Endothelial cell (in vitro differentiated cells): ENCODE measurements around the gene TFE3. TPM values are rescaled to one million over a fixed set of nuclear protein-coding genes. Genes with fewer than 3 reads are reported as not detected.
A peak's percentile ranks its signal among the peaks of the same experiment; 100 is the strongest.

Source experiments
- DNase-seq: peaks from one replicate; pipeline ENCODE4 v3.0.0; 2021; ENCODE audit warnings: low spot score
- H3K27ac Mint-ChIP-seq: one replicate; pipeline ENCODE4 v1.8.0; 2021; ENCODE audit warnings: mixed read lengths, inconsistent platforms; ENCODE audit not compliant: unreplicated experiment
- H3K27me3 Mint-ChIP-seq: one replicate; pipeline ENCODE4 v1.8.0; 2021; ENCODE audit warnings: mild to moderate bottlenecking, moderate library complexity, mixed read lengths, inconsistent platforms; ENCODE audit not compliant: unreplicated experiment
- H3K36me3 Mint-ChIP-seq: one replicate; pipeline ENCODE4 v1.8.0; 2021; ENCODE audit warnings: mild to moderate bottlenecking, low read depth, mixed read lengths, inconsistent platforms; ENCODE audit not compliant: unreplicated experiment
- H3K4me1 Mint-ChIP-seq: one replicate; pipeline ENCODE4 v1.8.0; 2021; ENCODE audit warnings: mild to moderate bottlenecking, mixed read lengths, inconsistent platforms; ENCODE audit not compliant: unreplicated experiment
- H3K4me3 Mint-ChIP-seq: one replicate; pipeline ENCODE4 v1.8.0; 2021; ENCODE audit warnings: mild to moderate bottlenecking, mixed read lengths, inconsistent platforms; ENCODE audit not compliant: unreplicated experiment
- H3K9me3 Mint-ChIP-seq: one replicate; pipeline ENCODE4 v1.8.0; 2021; ENCODE audit warnings: mixed read lengths, inconsistent platforms; ENCODE audit not compliant: unreplicated experiment
- total RNA-seq: library from RNA; stranded (reverse); fragmentation: NEBNext Ultra II Directional; extraction: Animal tissue kit (Norgen Biotek cat#: 25700); gene quantifications from one replicate; pipeline ENCODE4 v1.2.1, GENCODE V29; 2021; ENCODE audit not compliant: unreplicated experiment
- TF ChIP-seq, protein P1 (sequence below): fragments of 200-600 bp; sonication (generic); IDR thresholded peaks from one replicate; pipeline ENCODE4 v1.5.0; 2021; ENCODE audit warnings: antibody characterized with exemption; ENCODE audit not compliant: unreplicated experiment

TFE3 gene
- total RNA-seq, 1 donor from 2014 or later = 31.0 TPM

- peaks cover 8% of the 10 kb centered on the region for H3K27me3 Mint-ChIP-seq
- H3K27ac Mint-ChIP-seq = no peak overlapping the region
- peaks cover 27% of the 10 kb centered on the region for H3K4me1 Mint-ChIP-seq
- H3K36me3 Mint-ChIP-seq = peaks cover 20% of the 10 kb centered on the region
- TF ChIP-seq, protein P1, sequence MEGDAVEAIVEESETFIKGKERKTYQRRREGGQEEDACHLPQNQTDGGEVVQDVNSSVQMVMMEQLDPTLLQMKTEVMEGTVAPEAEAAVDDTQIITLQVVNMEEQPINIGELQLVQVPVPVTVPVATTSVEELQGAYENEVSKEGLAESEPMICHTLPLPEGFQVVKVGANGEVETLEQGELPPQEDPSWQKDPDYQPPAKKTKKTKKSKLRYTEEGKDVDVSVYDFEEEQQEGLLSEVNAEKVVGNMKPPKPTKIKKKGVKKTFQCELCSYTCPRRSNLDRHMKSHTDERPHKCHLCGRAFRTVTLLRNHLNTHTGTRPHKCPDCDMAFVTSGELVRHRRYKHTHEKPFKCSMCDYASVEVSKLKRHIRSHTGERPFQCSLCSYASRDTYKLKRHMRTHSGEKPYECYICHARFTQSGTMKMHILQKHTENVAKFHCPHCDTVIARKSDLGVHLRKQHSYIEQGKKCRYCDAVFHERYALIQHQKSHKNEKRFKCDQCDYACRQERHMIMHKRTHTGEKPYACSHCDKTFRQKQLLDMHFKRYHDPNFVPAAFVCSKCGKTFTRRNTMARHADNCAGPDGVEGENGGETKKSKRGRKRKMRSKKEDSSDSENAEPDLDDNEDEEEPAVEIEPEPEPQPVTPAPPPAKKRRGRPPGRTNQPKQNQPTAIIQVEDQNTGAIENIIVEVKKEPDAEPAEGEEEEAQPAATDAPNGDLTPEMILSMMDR = no peak
- DNase-seq = no peak
- H3K9me3 Mint-ChIP-seq = no peaks in the 10 kb centered on the region
- H3K4me3 Mint-ChIP-seq = no peak overlapping the region
Measured at GRCh38 chrX:48998391-48998790, 44.8 kb downstream of the TFE3 start.

DNA sequence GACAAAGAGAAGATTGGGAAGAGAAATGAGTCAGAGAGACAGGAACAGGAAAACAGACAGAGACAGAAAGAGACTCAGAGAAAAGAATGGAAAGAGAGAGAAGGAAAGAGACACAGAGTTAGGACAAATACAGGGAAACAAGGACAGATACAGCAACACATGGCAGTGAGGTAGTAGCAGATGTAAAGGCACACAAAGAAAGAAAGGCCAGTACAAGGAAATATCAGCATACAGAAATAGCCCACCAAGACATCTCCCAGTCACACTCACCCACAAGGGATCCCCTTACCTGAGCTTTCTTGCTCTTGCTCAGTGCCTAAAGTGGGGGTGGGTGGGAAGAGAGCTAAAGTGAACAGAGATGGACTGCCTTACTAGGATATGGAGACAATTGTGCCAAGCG is 45.3 kb downstream of the TFE3 start:
- DNase-seq = no peak
- peaks cover 8% of the 10 kb centered on the region for H3K27me3 Mint-ChIP-seq
- no peaks in the 10 kb centered on the region for H3K9me3 Mint-ChIP-seq
- peaks cover 20% of the 10 kb centered on the region for H3K36me3 Mint-ChIP-seq
- peaks cover 27% of the 10 kb centered on the region for H3K4me1 Mint-ChIP-seq
- peak overlapping the region; percentile 19 for H3K4me3 Mint-ChIP-seq
- TF ChIP-seq, protein P1 = no peak
- H3K27ac Mint-ChIP-seq = peak overlapping the region; percentile 20

DNA sequence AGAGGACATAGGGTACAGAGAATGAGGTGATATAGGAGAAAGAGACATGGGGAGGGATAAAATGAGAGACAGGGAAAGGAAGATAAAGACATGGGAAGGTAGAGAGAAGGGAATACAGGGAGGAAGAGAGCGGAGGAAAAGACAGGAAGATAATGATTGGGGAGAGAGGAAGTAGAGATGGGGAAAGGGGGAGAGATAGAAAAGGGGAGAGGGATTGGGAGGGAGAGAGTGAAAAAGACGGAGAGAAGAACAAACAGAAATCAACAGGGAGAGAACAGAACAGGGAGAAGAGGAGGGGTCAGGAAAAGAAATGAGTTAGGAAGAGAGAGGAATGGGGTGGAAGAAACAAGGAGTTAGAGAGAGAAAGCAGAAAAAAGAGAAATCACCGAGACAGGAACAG is 45.7 kb downstream of the TFE3 start:
- Mint-ChIP-seq H3K4me1 (peaks cover 27% of the 10 kb centered on the region), H3K27ac (peak overlapping the region; percentile 20), H3K4me3 (peak overlapping the region; percentile 19), H3K27me3 (peaks cover 8% of the 10 kb centered on the region), H3K9me3 (no peaks in the 10 kb centered on the region), H3K36me3 (peaks cover 23% of the 10 kb centered on the region)
- TF ChIP-seq, protein P1 = no peak
- no peak for DNase-seq

DNA sequence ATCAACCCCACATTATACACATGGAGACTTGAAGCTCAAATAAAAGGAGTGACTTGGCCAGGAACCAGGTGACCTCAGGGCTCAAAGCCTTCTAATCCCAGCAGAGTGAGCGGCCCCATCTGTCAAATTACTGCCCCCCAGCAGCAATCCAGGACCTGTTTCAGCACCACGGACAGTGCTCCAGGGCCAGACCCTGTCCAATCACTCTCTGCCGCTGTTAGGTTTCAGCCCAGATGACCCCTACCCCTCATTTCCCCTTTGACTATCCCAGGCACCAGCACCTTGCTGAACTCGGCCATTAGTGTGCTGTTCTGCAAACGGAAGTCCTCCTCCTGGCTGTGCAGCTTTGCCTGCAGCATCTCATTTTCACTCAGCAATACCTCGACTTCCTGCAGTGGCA is 46.2 kb downstream of the TFE3 start:
- peaks cover 26% of the 10 kb centered on the region for H3K36me3 Mint-ChIP-seq
- H3K27ac Mint-ChIP-seq = no peak overlapping the region
- H3K9me3 Mint-ChIP-seq = no peaks in the 10 kb centered on the region
- DNase-seq = peak; percentile 12
- H3K27me3 Mint-ChIP-seq = peaks cover 8% of the 10 kb centered on the region
- peaks cover 26% of the 10 kb centered on the region for H3K4me1 Mint-ChIP-seq
- TF ChIP-seq, protein P1 = no peak
- H3K4me3 Mint-ChIP-seq = no peak overlapping the region

DNA sequence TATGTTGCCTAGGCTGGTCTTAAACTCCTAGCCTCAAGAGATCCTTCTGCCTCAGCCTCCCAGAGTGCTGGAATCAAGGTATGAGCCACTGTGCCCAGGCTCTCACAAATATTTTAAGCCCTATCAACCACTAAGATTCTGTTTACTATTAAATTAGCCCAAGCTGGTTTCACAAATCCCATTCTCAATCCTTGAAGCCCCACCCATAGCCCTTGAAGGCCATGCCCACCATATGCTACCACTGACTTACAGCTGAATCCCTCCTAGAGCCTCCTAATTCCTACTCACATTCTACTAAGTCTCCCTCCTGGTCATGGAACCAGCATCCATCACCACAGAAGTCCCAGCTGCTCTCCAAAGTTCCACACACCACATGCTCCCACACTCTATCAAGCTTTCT is 50.8 kb downstream of the TFE3 start:
- DNase-seq = no peak
- Mint-ChIP-seq H3K27me3 (peaks cover 9% of the 10 kb centered on the region), H3K9me3 (no peaks in the 10 kb centered on the region), H3K4me1 (peaks cover 3% of the 10 kb centered on the region), H3K36me3 (peaks cover 25% of the 10 kb centered on the region), H3K4me3 (peak overlapping the region; percentile 79), H3K27ac (no peak overlapping the region)
- TF ChIP-seq, protein P1 = no peak
